Left lung (tissue), 10 donors: Measurements from ENCODE around the gene TACR1. TPM values are rescaled to one million over a fixed set of nuclear protein-coding genes. Genes with fewer than 3 reads are reported as not detected.
A peak's percentile ranks its signal among the peaks of the same experiment; 100 is the strongest.

Experiments
- ATAC-seq: fragments of 200-7000 bp; cut with Tn5 transposase; one replicate; pipeline ENCODE4 v1.9.1; 2020; ENCODE audit warnings: moderate library complexity
- DNase-seq, 4 donors: peaks; one replicate each; pipeline ENCODE4 v3.0.0-alpha.2; 2013 to 2020
- H3K27ac ChIP-seq, 2 donors: fragments of 200-600 bp; sonication (generic) in 1 of 2; one replicate each; pipeline versions ENCODE4 v1.5.0 to v1.8.0; 2020 to 2021
- H3K27me3 ChIP-seq, 2 donors: fragments of 200-600 bp; sonication (generic) in 1 of 2; one replicate each; pipeline versions ENCODE4 v1.5.0 to v1.8.0; 2020 to 2021
- H3K36me3 ChIP-seq, 2 donors: fragments of 200-600 bp; sonication (generic) in 1 of 2; one replicate each; pipeline versions ENCODE4 v1.5.0 to v1.8.0; 2020 to 2021
- H3K4me1 ChIP-seq, 2 donors: fragments of 200-600 bp; one replicate each; pipeline ENCODE4 v1.8.0; 2021
- H3K4me3 ChIP-seq, 2 donors: fragments of 200-600 bp; sonication (generic) in 1 of 2; one replicate each; pipeline versions ENCODE4 v1.5.0 to v1.8.0; 2020 to 2021; ENCODE audit warnings: mild to moderate bottlenecking in 1 of 2
- H3K9me3 ChIP-seq, 2 donors: fragments of 200-600 bp; sonication (generic) in 1 of 2; one replicate each; pipeline versions ENCODE4 v1.5.0 to v1.8.0; 2020 to 2021
- intact Hi-C, 2 donors: fragments of 100-400 bp; cut with DNase I; formaldehyde crosslinking; loops; one replicate each; pipeline versions ENCODE4 v1.11.2 to v1.14.2; 2022
- polyA plus RNA-seq, 6 donors: library from polyadenylated mRNA; unstranded; fragments of 120-200 nt; gene quantifications; one replicate each; pipeline ENCODE4 v1.2.1, GENCODE V29; 2013; ENCODE audit not compliant: insufficient read length in 6 of 6
- total RNA-seq, 2 donors: library from RNA; stranded (reverse); fragmentation: NEBNext Ultra II Directional; extraction: Animal tissue kit (Norgen Biotek cat#: 25700); gene quantifications; one replicate each; pipeline ENCODE4 v1.2.1, GENCODE V29; 2021
- TF ChIP-seq, protein P1 (sequence below), 2 donors: fragments of 200-600 bp; sonication (generic) in 1 of 2; IDR thresholded peaks; one replicate each; pipeline versions ENCODE4 v1.5.0 to v1.8.0; 2021; ENCODE audit warnings: antibody characterized with exemption in 2 of 2
- donor health status: DM: no; HTN: yes; CAD: no.
- donor health status: DM: no; HTN: no; CAD: no.

Gene TACR1
- total and polyA plus RNA-seq, 8 donors: 0.09 to 3.2 (median 2.2) TPM

DNA sequence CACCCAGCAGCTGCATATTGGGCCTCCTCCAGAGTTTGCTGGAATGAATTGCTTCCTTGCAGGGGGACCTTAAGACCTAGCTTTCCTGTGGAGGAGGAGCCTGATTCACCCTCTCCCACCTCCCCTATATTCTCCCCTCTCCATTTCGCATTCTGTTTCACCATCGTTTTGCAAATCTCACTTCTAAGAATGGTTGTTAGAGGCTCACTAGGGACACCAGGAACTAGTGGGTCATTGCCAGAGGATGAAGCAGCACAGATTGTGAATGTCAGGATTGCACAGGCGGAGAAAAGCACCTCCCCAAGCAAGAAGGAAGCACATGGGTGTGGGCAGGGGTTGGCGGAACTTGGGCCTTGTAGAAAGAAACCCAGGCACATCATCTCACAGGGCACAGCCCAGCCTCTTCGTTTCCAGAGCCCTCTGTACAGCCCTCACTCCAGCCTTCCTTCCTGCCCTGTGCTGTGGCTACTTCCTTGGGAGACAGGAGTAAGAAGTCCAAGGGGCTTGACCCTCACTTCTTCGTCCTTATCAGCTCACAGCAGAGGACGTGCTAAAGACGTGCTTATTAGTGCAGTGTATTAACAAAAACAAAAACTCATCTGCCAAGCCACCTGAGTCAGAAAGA, 63.4 kb downstream of the TACR1 start:
- intact Hi-C loops: no loop called here
- H3K27ac ChIP-seq: no peak overlapping the region
- TF ChIP-seq, protein P1, sequence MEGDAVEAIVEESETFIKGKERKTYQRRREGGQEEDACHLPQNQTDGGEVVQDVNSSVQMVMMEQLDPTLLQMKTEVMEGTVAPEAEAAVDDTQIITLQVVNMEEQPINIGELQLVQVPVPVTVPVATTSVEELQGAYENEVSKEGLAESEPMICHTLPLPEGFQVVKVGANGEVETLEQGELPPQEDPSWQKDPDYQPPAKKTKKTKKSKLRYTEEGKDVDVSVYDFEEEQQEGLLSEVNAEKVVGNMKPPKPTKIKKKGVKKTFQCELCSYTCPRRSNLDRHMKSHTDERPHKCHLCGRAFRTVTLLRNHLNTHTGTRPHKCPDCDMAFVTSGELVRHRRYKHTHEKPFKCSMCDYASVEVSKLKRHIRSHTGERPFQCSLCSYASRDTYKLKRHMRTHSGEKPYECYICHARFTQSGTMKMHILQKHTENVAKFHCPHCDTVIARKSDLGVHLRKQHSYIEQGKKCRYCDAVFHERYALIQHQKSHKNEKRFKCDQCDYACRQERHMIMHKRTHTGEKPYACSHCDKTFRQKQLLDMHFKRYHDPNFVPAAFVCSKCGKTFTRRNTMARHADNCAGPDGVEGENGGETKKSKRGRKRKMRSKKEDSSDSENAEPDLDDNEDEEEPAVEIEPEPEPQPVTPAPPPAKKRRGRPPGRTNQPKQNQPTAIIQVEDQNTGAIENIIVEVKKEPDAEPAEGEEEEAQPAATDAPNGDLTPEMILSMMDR (IDR thresholded peaks at IDR 0.05): no peak
- no peaks in the 10 kb centered on the region for H3K27me3 ChIP-seq
- no peaks in the 10 kb centered on the region for H3K9me3 ChIP-seq
- no peaks in the 10 kb centered on the region for H3K36me3 ChIP-seq
- no peak for DNase-seq
- no peak for ATAC-seq
- H3K4me1 ChIP-seq: no peaks in the 10 kb centered on the region
- no peak overlapping the region for H3K4me3 ChIP-seq

DNA sequence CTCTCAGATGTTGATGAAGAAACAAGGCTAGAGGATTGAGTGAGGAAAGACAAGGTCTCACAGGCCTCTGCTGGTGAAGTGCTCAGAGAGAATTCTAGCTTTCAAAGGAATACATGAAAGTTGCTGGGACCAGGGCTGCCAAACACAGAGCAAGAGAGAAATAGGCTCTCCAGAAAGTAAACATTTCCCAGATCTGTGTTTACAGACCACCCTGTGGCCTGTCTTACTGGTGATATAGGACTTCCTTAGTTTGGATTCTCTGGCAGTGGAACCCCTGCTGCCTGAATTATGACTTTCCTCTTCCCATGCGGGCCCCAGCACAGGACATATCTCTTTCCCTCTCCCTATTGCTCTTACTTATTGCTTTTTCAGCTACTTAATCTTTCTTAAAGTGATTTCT, 64.5 kb downstream of the TACR1 start:
- no peaks in the 10 kb centered on the region for H3K9me3 ChIP-seq
- intact Hi-C loops: no loop called here
- ATAC-seq (no peak), DNase-seq (peak in 2 of 4 donors; percentile 42 to 70)
- TF ChIP-seq, protein P1 (IDR thresholded peaks at IDR 0.05): no peak
- H3K36me3 ChIP-seq: no peaks in the 10 kb centered on the region
- H3K4me3 ChIP-seq: no peak overlapping the region
- no peaks in the 10 kb centered on the region for H3K4me1 ChIP-seq
- no peak overlapping the region for H3K27ac ChIP-seq
- H3K27me3 ChIP-seq: no peaks in the 10 kb centered on the region

DNA sequence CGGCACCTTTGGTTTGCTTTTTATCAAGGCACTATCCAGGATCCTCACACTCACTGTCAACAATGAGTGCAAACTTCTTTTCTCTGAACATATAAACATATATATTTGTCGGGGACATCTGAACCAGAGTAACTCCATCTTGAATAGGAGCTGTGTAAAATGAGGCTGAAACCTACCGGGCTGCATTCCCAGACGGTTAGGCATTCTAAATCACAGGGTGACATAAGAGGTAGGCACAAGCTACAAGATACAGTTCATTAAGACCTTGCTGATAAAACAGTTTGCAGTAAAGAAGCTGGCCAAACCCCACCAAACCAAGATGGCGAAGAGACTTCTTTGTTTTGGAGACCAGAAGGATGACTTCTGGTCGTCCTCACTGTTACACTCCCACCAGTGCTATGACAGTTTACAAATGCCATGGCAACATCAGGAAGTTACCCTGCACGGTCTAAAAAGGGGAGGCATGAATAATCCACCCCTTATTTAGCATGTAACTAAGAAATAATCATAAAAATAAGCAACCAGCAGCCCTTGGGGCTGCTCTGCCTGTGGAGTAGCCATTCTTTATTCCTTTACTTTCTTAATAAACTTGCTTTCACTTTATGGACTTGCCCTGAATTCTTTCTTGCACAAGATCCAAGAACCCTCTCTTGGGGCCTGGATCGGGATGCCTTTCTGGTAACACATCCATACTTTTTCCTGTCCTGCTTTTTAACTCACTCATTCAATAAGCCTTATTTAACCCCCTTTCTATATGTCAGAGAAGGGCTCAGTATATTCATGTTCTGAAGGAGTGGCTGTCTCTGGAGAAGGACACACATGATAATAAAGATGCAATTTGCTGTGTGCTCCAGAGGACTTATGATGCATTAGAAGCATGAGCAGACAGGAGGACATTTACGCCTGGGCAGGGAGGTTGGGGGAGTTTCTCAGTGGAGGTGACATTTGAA, 65.4 kb downstream of the TACR1 start:
- DNase-seq (no peak), ATAC-seq (no peak)
- TF ChIP-seq, protein P1 (IDR thresholded peaks at IDR 0.05): no peak
- Histone ChIP-seq H3K27ac (no peak overlapping the region), H3K9me3 (no peaks in the 10 kb centered on the region), H3K27me3 (no peaks in the 10 kb centered on the region), H3K4me1 (no peaks in the 10 kb centered on the region), H3K36me3 (no peaks in the 10 kb centered on the region), H3K4me3 (no peak overlapping the region)
- intact Hi-C loops: no loop called here

DNA sequence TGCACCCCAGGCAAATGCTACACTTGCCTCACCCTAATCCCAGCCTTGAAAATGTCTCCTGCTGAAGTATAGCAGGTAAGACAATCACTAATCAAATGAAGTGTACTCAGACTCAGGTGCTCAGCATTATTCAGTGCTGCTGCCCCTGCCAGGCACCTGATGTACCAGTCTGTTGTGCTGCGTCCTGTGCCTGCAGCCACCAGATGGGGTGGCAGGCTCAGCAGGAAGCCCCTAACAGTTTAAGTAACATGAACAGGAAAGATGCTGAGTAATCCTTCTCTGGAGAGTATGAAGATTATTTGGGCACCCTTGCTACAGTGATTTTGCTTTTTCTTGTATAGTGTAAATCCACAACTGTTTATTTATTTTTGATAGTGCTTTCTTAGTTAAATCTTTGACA, 69.1 kb downstream of the TACR1 start:
- no peaks in the 10 kb centered on the region for H3K36me3 ChIP-seq
- TF ChIP-seq, protein P1 (IDR thresholded peaks at IDR 0.05): no peak
- no peak overlapping the region for H3K27ac ChIP-seq
- no peaks in the 10 kb centered on the region for H3K9me3 ChIP-seq
- DNase-seq: no peak
- no peak for ATAC-seq
- H3K27me3 ChIP-seq: no peaks in the 10 kb centered on the region
- H3K4me1 ChIP-seq: no peaks in the 10 kb centered on the region
- intact Hi-C loops: no loop called here
- no peak overlapping the region for H3K4me3 ChIP-seq

DNA sequence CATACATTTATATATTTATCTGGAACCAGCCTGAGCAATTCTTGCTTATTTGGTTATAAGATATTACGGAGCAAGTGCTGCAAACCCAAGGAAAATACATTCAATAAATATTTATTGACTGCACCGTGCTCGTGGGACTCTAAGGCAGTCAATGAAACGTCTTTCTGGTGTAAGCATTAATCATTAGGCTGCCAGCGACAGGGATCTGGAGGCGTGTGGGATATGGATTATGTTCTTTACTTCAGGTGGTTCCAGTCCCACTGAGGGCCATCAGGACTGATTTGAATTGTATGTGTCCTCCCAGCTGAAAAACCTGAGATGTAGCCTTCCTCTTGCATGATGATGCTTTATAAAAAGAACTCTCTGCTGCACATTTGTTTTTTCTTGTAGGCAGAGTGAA, 75.4 kb downstream of the TACR1 start:
- intact Hi-C loops: no loop called here
- no peak overlapping the region for H3K27ac ChIP-seq
- no peaks in the 10 kb centered on the region for H3K36me3 ChIP-seq
- no peaks in the 10 kb centered on the region for H3K9me3 ChIP-seq
- no peak for DNase-seq
- H3K27me3 ChIP-seq: no peaks in the 10 kb centered on the region
- no peaks in the 10 kb centered on the region for H3K4me1 ChIP-seq
- TF ChIP-seq, protein P1 (IDR thresholded peaks at IDR 0.05): no peak
- no peak for ATAC-seq
- H3K4me3 ChIP-seq: no peak overlapping the region
